Erythroblast (primary cell): ENCODE data around the gene TMUB1.

Experiments
- DNase-seq, 2 experiments: peaks; one replicate each; lab custom pipeline; 2025; lab: John Stamatoyannopoulos, UW
- GATA1 ChIP-seq: IDR thresholded peaks from 2 replicates; pipeline ENCODE4 v1.6.1; 2011; ENCODE audit warnings: low read depth, mild to moderate bottlenecking, control low read depth, low read length, moderate library complexity
- POLR2A ChIP-seq: IDR thresholded peaks from 2 replicates; pipeline ENCODE4 v1.6.1; 2011; ENCODE audit warnings: mild to moderate bottlenecking, low read length

Gene TMUB1

GRCh38 chr7:151079199-151079910 is 3.9 kb downstream of the TMUB1 start:
- DNase-seq: no peak
- TF ChIP-seq GATA1 (no peak), POLR2A (no peak)

GRCh38 chr7:151078233-151079040 is 4.9 kb downstream of the TMUB1 start:
- no peak for DNase-seq
- TF ChIP-seq GATA1 (no peak), POLR2A (no peak)

- DNase-seq: no peak
- TF ChIP-seq GATA1 (no peak), POLR2A (no peak)
These were observed 5.5 kb downstream of the TMUB1 start for GRCh38 chr7:151077705-151078232.

- no peak for DNase-seq
- peak; percentile 35 for TF ChIP-seq POLR2A
- TF ChIP-seq GATA1: no peak
These were observed 6.2 kb downstream of the TMUB1 start for GRCh38 chr7:151076863-151077704.

- no peak for DNase-seq
- TF ChIP-seq GATA1 (no peak), POLR2A (no peak)
These were observed 7.3 kb downstream of the TMUB1 start for GRCh38 chr7:151075978-151076426.

- no peak for DNase-seq
- TF ChIP-seq GATA1: no peak
- no peak for TF ChIP-seq POLR2A
These were observed 7.7 kb downstream of the TMUB1 start for GRCh38 chr7:151075662-151075971.

- no peak for DNase-seq
- no peak for TF ChIP-seq POLR2A
- TF ChIP-seq GATA1: no peak
These were observed 8.3 kb downstream of the TMUB1 start for GRCh38 chr7:151074817-151075661.

- no peak for DNase-seq
These were observed 9.3 kb downstream of the TMUB1 start for GRCh38 chr7:151073990-151074389.

GRCh38 chr7:151071032-151071866 is 12.0 kb downstream of the TMUB1 start:
- TF ChIP-seq GATA1 (no peak), POLR2A (no peak)
- no peak for DNase-seq

More at GRCh38 chr7:151073990-151074389, 9.3 kb downstream of the TMUB1 start:
- TF ChIP-seq POLR2A (no peak), GATA1 (no peak)

- no peak for TF ChIP-seq GATA1
- no peak for TF ChIP-seq POLR2A
- DNase-seq: no peak
These were observed 12.7 kb downstream of the TMUB1 start for GRCh38 chr7:151070574-151070960.

GRCh38 chr7:151069841-151070573 is 13.3 kb downstream of the TMUB1 start:
- no peak for TF ChIP-seq GATA1
- TF ChIP-seq POLR2A: no peak
- no peak for DNase-seq
